Fibroblast of lung (primary cell): ENCODE measurements around the gene MIGA2. TPM values are rescaled to one million over a fixed set of nuclear protein-coding genes. Genes with fewer than 3 reads are reported as not detected.

ENCODE experiments used
- DNase-seq, 2 donors: peaks; one replicate each; pipeline versions ENCODE4 v3.0.0 to v3.0.0-alpha.2; 2010; ENCODE audit warnings: low read depth in 2 of 2
- H2AFZ ChIP-seq: 2 replicates; pipeline ENCODE4 v1.5.1; 2012; ENCODE audit warnings: low read length, control low read depth, inconsistent platforms
- H3K27ac ChIP-seq: 2 replicates; pipeline ENCODE4 v1.5.1; 2011; ENCODE audit warnings: low read length, control low read depth; ENCODE audit not compliant: insufficient read depth
- H3K27me3 ChIP-seq: 2 replicates; pipeline ENCODE4 v1.5.1; 2011; ENCODE audit warnings: mild to moderate bottlenecking, low read length; ENCODE audit not compliant: control insufficient read depth, insufficient read depth
- H3K36me3 ChIP-seq: 2 replicates; pipeline ENCODE4 v1.5.1; 2011; ENCODE audit warnings: low read length; ENCODE audit not compliant: control insufficient read depth, insufficient read depth
- H3K4me1 ChIP-seq: 2 replicates; pipeline ENCODE4 v1.5.1; 2011; ENCODE audit warnings: low read length; ENCODE audit not compliant: control insufficient read depth, insufficient read depth; ENCODE audit errors: extremely low read depth
- H3K4me2 ChIP-seq: 2 replicates; pipeline ENCODE4 v1.5.1; 2011; ENCODE audit warnings: low read length, control low read depth; ENCODE audit not compliant: insufficient read depth; ENCODE audit errors: extremely low read depth
- H3K4me3 ChIP-seq, 4 experiments: fragments of 200-600 bp in 1 of 4; sonication (generic) in 1 of 4; replicated peaks in 1 of 4; 2 replicates each; pipeline ENCODE4 v1.5.1; 2011 to 2016; ENCODE audit warnings: low read length in 4 of 4, low read depth in 3 of 4, mild to moderate bottlenecking in 3 of 4, control low read depth in 2 of 4, inconsistent platforms in 1 of 4, mixed read lengths in 1 of 4; ENCODE audit not compliant: insufficient read depth in 1 of 4; ENCODE audit errors: control extremely low read depth in 1 of 4
- H3K79me2 ChIP-seq: 2 replicates; pipeline ENCODE4 v1.5.1; 2012; ENCODE audit warnings: mild to moderate bottlenecking, low read length, inconsistent platforms; ENCODE audit not compliant: control insufficient read depth, insufficient read depth
- H3K9ac ChIP-seq: 2 replicates; pipeline ENCODE4 v1.5.1; 2011; ENCODE audit warnings: mild to moderate bottlenecking, low read length, control low read depth; ENCODE audit not compliant: insufficient read depth
- H3K9me3 ChIP-seq: 2 replicates; pipeline ENCODE4 v1.5.1; 2012; ENCODE audit warnings: low read depth, low read length; ENCODE audit not compliant: control insufficient read depth, insufficient read depth
- H4K20me1 ChIP-seq: 2 replicates; pipeline ENCODE4 v1.5.1; 2011; ENCODE audit warnings: low read length; ENCODE audit not compliant: control insufficient read depth, insufficient read depth; ENCODE audit errors: extremely low read depth
- CTCF ChIP-seq, 2 donors: IDR thresholded peaks in 1 of 2; conservative IDR thresholded peaks in 1 of 2; 1 replicate in 1 of 2; 2 replicates in 1 of 2; pipeline ENCODE4 v1.5.1; 2011 to 2012; ENCODE audit warnings: low read length in 2 of 2, control low read depth in 1 of 2, inconsistent platforms in 1 of 2, low read depth in 1 of 2, mild to moderate bottlenecking in 1 of 2
- EZH2 ChIP-seq: IDR thresholded peaks from 2 replicates; pipeline ENCODE4 v1.5.1; 2012; ENCODE audit warnings: low read length, control low read depth, mild to moderate bottlenecking; ENCODE audit errors: missing control alignments
- polyA plus RNA-seq, 2 donors: library from polyadenylated mRNA; depleted of rRNA in 1 of 2; stranded (reverse) in 1 of 2; unstranded in 1 of 2; fragments of >200 nt; gene quantifications; 2 replicates each; pipeline ENCODE4 v1.2.1, GENCODE V29; 2011 to 2012; ENCODE audit warnings: missing spikeins in 1 of 2
- total RNA-seq: library from RNA; depleted of rRNA; stranded (reverse); fragments of >200 nt; gene quantifications from 2 replicates; pipeline ENCODE4 v1.2.1, GENCODE V29; 2014

MIGA2 gene
- total and polyA plus RNA-seq, 2 donors (not counting 1 experiment from before 2014, with no cell fraction given) = 9.8 to 23.3 TPM

GRCh38 chr9:129011761-129012181, 24.7 kb upstream of the MIGA2 start:
- no peak overlapping the region for H3K4me2 ChIP-seq

GRCh38 chr9:129012343-129012742, 24.1 kb upstream of the MIGA2 start:
- H3K4me3 ChIP-seq = no peak overlapping the region
- no peak overlapping the region for H3K9ac ChIP-seq
- no peaks in the 10 kb centered on the region for H3K4me1 ChIP-seq
- no peaks in the 10 kb centered on the region for H4K20me1 ChIP-seq
- H3K79me2 ChIP-seq = no peaks in the 10 kb centered on the region
- no peak overlapping the region for H3K27ac ChIP-seq
- TF ChIP-seq EZH2 (no peak), CTCF (conservative IDR thresholded peaks at IDR 0.05 in 1 of 2, IDR thresholded peaks at IDR 0.05 in 1 of 2; ENCODE audit: low read depth in 1 of 2, low read length in 2 of 2) (no peak)
- H3K9me3 ChIP-seq = no peaks in the 10 kb centered on the region
- H2AFZ ChIP-seq = no peak overlapping the region
- H3K36me3 ChIP-seq = peaks cover 13% of the 10 kb centered on the region
- no peaks in the 10 kb centered on the region for H3K27me3 ChIP-seq
- H3K4me2 ChIP-seq = no peak overlapping the region
- no peak for DNase-seq

More at GRCh38 chr9:129011761-129012181, 24.7 kb upstream of the MIGA2 start:
- no peak for TF ChIP-seq EZH2
- TF ChIP-seq CTCF (conservative IDR thresholded peaks at IDR 0.05 in 1 of 2, IDR thresholded peaks at IDR 0.05 in 1 of 2; ENCODE audit: low read depth in 1 of 2, low read length in 2 of 2) = no peak
- no peak overlapping the region for H3K9ac ChIP-seq
- no peak for DNase-seq
- H2AFZ ChIP-seq = no peak overlapping the region
- H3K27me3 ChIP-seq = no peaks in the 10 kb centered on the region
- H4K20me1 ChIP-seq = no peaks in the 10 kb centered on the region
- H3K9me3 ChIP-seq = no peaks in the 10 kb centered on the region
- H3K27ac ChIP-seq = no peak overlapping the region
- H3K79me2 ChIP-seq = no peaks in the 10 kb centered on the region
- H3K4me3 ChIP-seq = no peak overlapping the region
- H3K36me3 ChIP-seq = peaks cover 13% of the 10 kb centered on the region
- H3K4me1 ChIP-seq = no peaks in the 10 kb centered on the region

- Histone ChIP-seq H3K4me2 (no peak overlapping the region), H3K27ac (no peak overlapping the region), H3K27me3 (no peaks in the 10 kb centered on the region), H3K36me3 (peaks cover 12% of the 10 kb centered on the region), H3K4me1 (no peaks in the 10 kb centered on the region), H3K4me3 (no peak overlapping the region), H3K79me2 (no peaks in the 10 kb centered on the region), H2AFZ (no peak overlapping the region), H4K20me1 (no peaks in the 10 kb centered on the region), H3K9ac (no peak overlapping the region), H3K9me3 (no peaks in the 10 kb centered on the region)
- DNase-seq = no peak
- TF ChIP-seq CTCF (conservative IDR thresholded peaks at IDR 0.05 in 1 of 2, IDR thresholded peaks at IDR 0.05 in 1 of 2; ENCODE audit: low read depth in 1 of 2, low read length in 2 of 2) = no peak
- TF ChIP-seq EZH2 = no peak
Observed at GRCh38 chr9:129012893-129013448, 23.5 kb upstream of the MIGA2 start.
